Measurements from ENCODE around the gene DNMT3A. TPM values are rescaled to one million over a fixed set of nuclear protein-coding genes. Genes with fewer than 3 reads are reported as not detected.

The DNMT3A gene
- total and polyA plus RNA-seq, 2 donors (not counting 1 experiment from before 2014, with no cell fraction given), result 8.9 to 24.5 TPM

- Mint-ChIP-seq H3K27me3 (no peaks in the 10 kb centered on the region), H3K9me3 (ENCODE audit: insufficient read depth) (no peaks in the 10 kb centered on the region), H3K4me1 (no peaks in the 10 kb centered on the region), H3K27ac (no peak overlapping the region), H3K4me3 (no peak overlapping the region)
- Histone ChIP-seq H3K9me3 (ENCODE audit: control extremely low read depth in 1 of 3, control insufficient read depth in 2 of 3, insufficient read depth in 1 of 3, low read length in 2 of 3) (no peaks in the 10 kb centered on the region), H3K4me3 (ENCODE audit: control extremely low read depth in 1 of 5, extremely low read depth in 1 of 5, insufficient read depth in 1 of 5, low read depth in 2 of 5, low read length in 4 of 5) (no peak overlapping the region), H3K36me3 (replicated peaks in 1 of 2; ENCODE audit: control extremely low read depth in 1 of 2, control insufficient read depth in 1 of 2, extremely low read depth in 1 of 2, insufficient read depth in 2 of 2, low read length in 1 of 2) (no peaks in the 10 kb centered on the region), H3K27ac (ENCODE audit: low read length in 2 of 2) (no peak overlapping the region), H2AFZ (ENCODE audit: insufficient read depth, low read depth, low read length, poor library complexity, severe bottlenecking) (no peak overlapping the region), H3K79me2 (ENCODE audit: control insufficient read depth, insufficient read depth, low read length) (no peaks in the 10 kb centered on the region), H3K9ac (ENCODE audit: low read length) (no peak overlapping the region), H3K27me3 (replicated peaks in 1 of 4; ENCODE audit: control extremely low read depth in 1 of 4, control insufficient read depth in 3 of 4, insufficient read depth in 4 of 4, low read length in 3 of 4) (no peaks in the 10 kb centered on the region), H3K4me1 (ENCODE audit: control insufficient read depth in 2 of 2, insufficient read depth in 2 of 2, low read length in 2 of 2) (no peaks in the 10 kb centered on the region), H3K4me2 (replicated peaks; ENCODE audit: low read depth, low read length, poor library complexity, severe bottlenecking) (no peak overlapping the region), H4K20me1 (ENCODE audit: control insufficient read depth, insufficient read depth, low read length, poor library complexity, severe bottlenecking) (no peaks in the 10 kb centered on the region)
- no peak for ATAC-seq (ENCODE audit: low read depth)
- CTCF ChIA-PET, result no interaction called here
- POLR2A ChIA-PET, result no interaction called here
- intact Hi-C loops (cut with micrococcal nuclease), result no loop called here
- no peak for DNase-seq
- WGBS (ENCODE audit: insufficient coverage), result no CpG with 5 or more reads among the region's 1 CpG
- TF ChIP-seq CTCF (IDR thresholded peaks at IDR 0.05), result no peak
- no peak for TF ChIP-seq EZH2 (IDR thresholded peaks at IDR 0.05; ENCODE audit: borderline replicate concordance, insufficient read depth, low read depth, low read length, poor library complexity, severe bottlenecking)
These were observed 79.4 kb downstream of the DNMT3A start for GRCh38 chr2:25262288-25262687.

GRCh38 chr2:25259737-25260124, 82.0 kb downstream of the DNMT3A start:
- ATAC-seq (ENCODE audit: low read depth) (no peak), DNase-seq (no peak)
- 98% methylated on average over 7 of the region's 7 CpGs for WGBS (ENCODE audit: insufficient coverage)
- H3K9me3 Mint-ChIP-seq (ENCODE audit: insufficient read depth), result no peaks in the 10 kb centered on the region
- ChIA-PET CTCF (interaction anchor here (0.5 to 1.5 kb wide), 4 partner anchors 20 to 309 kb away, joined by 4 to 6 read pairs (median 4); no protein-coding TSS in a partner anchor), POLR2A (no interaction called here)
- no peaks in the 10 kb centered on the region for H3K79me2 ChIP-seq (ENCODE audit: control insufficient read depth, insufficient read depth, low read length)
- H3K9ac ChIP-seq (ENCODE audit: low read length), result no peak overlapping the region
- intact Hi-C loops (cut with micrococcal nuclease), result no loop called here
- H3K27ac ChIP-seq (ENCODE audit: low read length in 2 of 2), result no peak overlapping the region
- no peak overlapping the region for H2AFZ ChIP-seq (ENCODE audit: insufficient read depth, low read depth, low read length, poor library complexity, severe bottlenecking)
- H3K4me1 Mint-ChIP-seq, result no peaks in the 10 kb centered on the region
- no peak overlapping the region for H3K4me2 ChIP-seq (replicated peaks; ENCODE audit: low read depth, low read length, poor library complexity, severe bottlenecking)
- no peaks in the 10 kb centered on the region for H4K20me1 ChIP-seq (ENCODE audit: control insufficient read depth, insufficient read depth, low read length, poor library complexity, severe bottlenecking)
- no peaks in the 10 kb centered on the region for H3K4me1 ChIP-seq (ENCODE audit: control insufficient read depth in 2 of 2, insufficient read depth in 2 of 2, low read length in 2 of 2)
- no peak overlapping the region for H3K4me3 ChIP-seq (ENCODE audit: control extremely low read depth in 1 of 5, extremely low read depth in 1 of 5, insufficient read depth in 1 of 5, low read depth in 2 of 5, low read length in 4 of 5)
- no peaks in the 10 kb centered on the region for H3K27me3 Mint-ChIP-seq
- H3K4me3 Mint-ChIP-seq, result no peak overlapping the region
- no peak overlapping the region for H3K27ac Mint-ChIP-seq
- no peaks in the 10 kb centered on the region for H3K9me3 ChIP-seq (ENCODE audit: control extremely low read depth in 1 of 3, control insufficient read depth in 2 of 3, insufficient read depth in 1 of 3, low read length in 2 of 3)
- peaks cover 2 to 6% of the 10 kb centered on the region in 2 experiments for H3K36me3 ChIP-seq (replicated peaks in 1 of 2; ENCODE audit: control extremely low read depth in 1 of 2, control insufficient read depth in 1 of 2, extremely low read depth in 1 of 2, insufficient read depth in 2 of 2, low read length in 1 of 2)
- no peaks in the 10 kb centered on the region for H3K27me3 ChIP-seq (replicated peaks in 1 of 4; ENCODE audit: control extremely low read depth in 1 of 4, control insufficient read depth in 3 of 4, insufficient read depth in 4 of 4, low read length in 3 of 4)
- no peak for TF ChIP-seq CTCF (IDR thresholded peaks at IDR 0.05)
- no peak for TF ChIP-seq EZH2 (IDR thresholded peaks at IDR 0.05; ENCODE audit: borderline replicate concordance, insufficient read depth, low read depth, low read length, poor library complexity, severe bottlenecking)

Measured in B cell (primary cell).